ENCODE measurements around the gene RPS6KA2. TPM values are rescaled to one million over a fixed set of nuclear protein-coding genes. Genes with fewer than 3 reads are reported as not detected.

Gene RPS6KA2
- total and polyA plus RNA-seq, 2 donors (not counting 1 experiment from before 2014, with no cell fraction given), result 2.2 to 16.0 TPM

GRCh38 chr6:166630462-166630861 lies 3.4 kb upstream of the RPS6KA2 start:
- Histone ChIP-seq H4K20me1 (ENCODE audit: control insufficient read depth, insufficient read depth, low read length, poor library complexity, severe bottlenecking) (no peaks in the 10 kb centered on the region), H3K27ac (ENCODE audit: low read length in 2 of 2) (no peak overlapping the region), H3K36me3 (replicated peaks in 1 of 2; ENCODE audit: control extremely low read depth in 1 of 2, control insufficient read depth in 1 of 2, extremely low read depth in 1 of 2, insufficient read depth in 2 of 2, low read length in 1 of 2) (no peaks in the 10 kb centered on the region), H3K4me2 (replicated peaks; ENCODE audit: low read depth, low read length, poor library complexity, severe bottlenecking) (no peak overlapping the region), H3K79me2 (ENCODE audit: control insufficient read depth, insufficient read depth, low read length) (no peaks in the 10 kb centered on the region), H3K4me3 (ENCODE audit: control extremely low read depth in 1 of 5, extremely low read depth in 1 of 5, insufficient read depth in 1 of 5, low read depth in 2 of 5, low read length in 4 of 5) (no peak overlapping the region), H3K27me3 (replicated peaks in 1 of 4; ENCODE audit: control extremely low read depth in 1 of 4, control insufficient read depth in 3 of 4, insufficient read depth in 4 of 4, low read length in 3 of 4) (peaks cover 0 to 54% (median 22%) of the 10 kb centered on the region in 4 experiments), H3K4me1 (ENCODE audit: control insufficient read depth in 2 of 2, insufficient read depth in 2 of 2, low read length in 2 of 2) (peaks cover 18 to 19% of the 10 kb centered on the region in 2 donors), H3K9me3 (ENCODE audit: control extremely low read depth in 1 of 3, control insufficient read depth in 2 of 3, insufficient read depth in 1 of 3, low read length in 2 of 3) (peaks cover 0 to 6% (median 0%) of the 10 kb centered on the region in 3 donors), H3K9ac (ENCODE audit: low read length) (no peak overlapping the region), H2AFZ (ENCODE audit: insufficient read depth, low read depth, low read length, poor library complexity, severe bottlenecking) (no peak overlapping the region)
- CTCF ChIA-PET, result interaction anchor here (0.7 kb wide), 1 partner anchor 144 kb away, joined by 3 read pairs; no protein-coding TSS in a partner anchor
- Mint-ChIP-seq H3K27ac (no peak overlapping the region), H3K4me3 (no peak overlapping the region), H3K27me3 (peaks cover 25% of the 10 kb centered on the region), H3K9me3 (ENCODE audit: insufficient read depth) (no peaks in the 10 kb centered on the region), H3K4me1 (peaks cover 23% of the 10 kb centered on the region)
- POLR2A ChIA-PET, result no interaction called here
- DNase-seq, result no peak
- 95% methylated on average over 6 of the region's 6 CpGs for WGBS (ENCODE audit: insufficient coverage)
- ATAC-seq (ENCODE audit: low read depth), result no peak
- intact Hi-C loops (cut with micrococcal nuclease), result no loop called here
- TF ChIP-seq, protein P1, sequence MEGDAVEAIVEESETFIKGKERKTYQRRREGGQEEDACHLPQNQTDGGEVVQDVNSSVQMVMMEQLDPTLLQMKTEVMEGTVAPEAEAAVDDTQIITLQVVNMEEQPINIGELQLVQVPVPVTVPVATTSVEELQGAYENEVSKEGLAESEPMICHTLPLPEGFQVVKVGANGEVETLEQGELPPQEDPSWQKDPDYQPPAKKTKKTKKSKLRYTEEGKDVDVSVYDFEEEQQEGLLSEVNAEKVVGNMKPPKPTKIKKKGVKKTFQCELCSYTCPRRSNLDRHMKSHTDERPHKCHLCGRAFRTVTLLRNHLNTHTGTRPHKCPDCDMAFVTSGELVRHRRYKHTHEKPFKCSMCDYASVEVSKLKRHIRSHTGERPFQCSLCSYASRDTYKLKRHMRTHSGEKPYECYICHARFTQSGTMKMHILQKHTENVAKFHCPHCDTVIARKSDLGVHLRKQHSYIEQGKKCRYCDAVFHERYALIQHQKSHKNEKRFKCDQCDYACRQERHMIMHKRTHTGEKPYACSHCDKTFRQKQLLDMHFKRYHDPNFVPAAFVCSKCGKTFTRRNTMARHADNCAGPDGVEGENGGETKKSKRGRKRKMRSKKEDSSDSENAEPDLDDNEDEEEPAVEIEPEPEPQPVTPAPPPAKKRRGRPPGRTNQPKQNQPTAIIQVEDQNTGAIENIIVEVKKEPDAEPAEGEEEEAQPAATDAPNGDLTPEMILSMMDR (IDR thresholded peaks at IDR 0.05), result no peak

DNA sequence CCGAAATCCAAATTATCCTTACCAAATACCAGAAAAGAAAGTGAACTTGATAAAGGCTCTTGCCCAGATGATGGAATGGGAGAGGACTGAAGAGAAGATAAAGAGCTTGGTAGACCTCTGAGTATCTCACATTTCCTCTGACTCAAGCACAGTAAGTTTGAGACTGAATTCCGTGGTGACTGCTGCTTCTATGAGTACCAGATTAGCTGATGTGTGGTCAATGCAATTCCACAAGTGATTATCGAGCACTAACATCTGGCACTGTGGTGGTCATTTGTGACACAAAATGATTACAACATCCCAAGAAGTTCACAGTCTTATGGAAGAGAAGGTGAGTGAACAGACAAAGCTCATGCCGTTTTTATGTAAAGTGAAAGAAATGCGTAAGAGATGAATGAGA lies 2.6 kb upstream of the RPS6KA2 start:
- DNase-seq, result no peak
- H3K9me3 ChIP-seq (ENCODE audit: control extremely low read depth in 1 of 3, control insufficient read depth in 2 of 3, insufficient read depth in 1 of 3, low read length in 2 of 3), result peaks cover 0 to 6% (median 0%) of the 10 kb centered on the region in 3 donors
- H3K27ac ChIP-seq (ENCODE audit: low read length in 2 of 2), result no peak overlapping the region
- CTCF ChIA-PET, result interaction anchor here (0.7 kb wide), 1 partner anchor 145 kb away, joined by 3 read pairs; no protein-coding TSS in a partner anchor
- ATAC-seq (ENCODE audit: low read depth), result no peak
- intact Hi-C loops (cut with micrococcal nuclease), result loop anchor here (5.0 to 10.0 kb wide), 4 partner anchors 125 to 525 kb away; partner anchors contain the start of gene GPR31
- Mint-ChIP-seq H3K27ac (no peak overlapping the region), H3K4me1 (peaks cover 23% of the 10 kb centered on the region), H3K4me3 (peak overlapping the region; percentile 37), H3K9me3 (ENCODE audit: insufficient read depth) (no peaks in the 10 kb centered on the region), H3K27me3 (peaks cover 25% of the 10 kb centered on the region)
- POLR2A ChIA-PET, result no interaction called here
- H4K20me1 ChIP-seq (ENCODE audit: control insufficient read depth, insufficient read depth, low read length, poor library complexity, severe bottlenecking), result no peaks in the 10 kb centered on the region
- TF ChIP-seq, protein P1 (IDR thresholded peaks at IDR 0.05), result no peak
- no peak for TF ChIP-seq EZH2 (IDR thresholded peaks at IDR 0.05; ENCODE audit: borderline replicate concordance, insufficient read depth, low read depth, low read length, poor library complexity, severe bottlenecking)
- no peaks in the 10 kb centered on the region for H3K79me2 ChIP-seq (ENCODE audit: control insufficient read depth, insufficient read depth, low read length)
- H3K27me3 ChIP-seq (replicated peaks in 1 of 4; ENCODE audit: control extremely low read depth in 1 of 4, control insufficient read depth in 3 of 4, insufficient read depth in 4 of 4, low read length in 3 of 4), result peaks cover 0 to 49% (median 23%) of the 10 kb centered on the region in 4 experiments
- H3K4me1 ChIP-seq (ENCODE audit: control insufficient read depth in 2 of 2, insufficient read depth in 2 of 2, low read length in 2 of 2), result peaks cover 18 to 19% of the 10 kb centered on the region in 2 donors
- H3K4me2 ChIP-seq (replicated peaks; ENCODE audit: low read depth, low read length, poor library complexity, severe bottlenecking), result no peak overlapping the region
- no peak overlapping the region for H3K9ac ChIP-seq (ENCODE audit: low read length)
- no peaks in the 10 kb centered on the region for H3K36me3 ChIP-seq (replicated peaks in 1 of 2; ENCODE audit: control extremely low read depth in 1 of 2, control insufficient read depth in 1 of 2, extremely low read depth in 1 of 2, insufficient read depth in 2 of 2, low read length in 1 of 2)
- no peak overlapping the region for H2AFZ ChIP-seq (ENCODE audit: insufficient read depth, low read depth, low read length, poor library complexity, severe bottlenecking)
- WGBS (ENCODE audit: insufficient coverage), result 90% methylated on average over 3 of the region's 5 CpGs
- no peak overlapping the region for H3K4me3 ChIP-seq (ENCODE audit: control extremely low read depth in 1 of 5, extremely low read depth in 1 of 5, insufficient read depth in 1 of 5, low read depth in 2 of 5, low read length in 4 of 5)

Data from B cell (primary cell).